Measurements from ENCODE around the gene GUCD1.

DNA sequence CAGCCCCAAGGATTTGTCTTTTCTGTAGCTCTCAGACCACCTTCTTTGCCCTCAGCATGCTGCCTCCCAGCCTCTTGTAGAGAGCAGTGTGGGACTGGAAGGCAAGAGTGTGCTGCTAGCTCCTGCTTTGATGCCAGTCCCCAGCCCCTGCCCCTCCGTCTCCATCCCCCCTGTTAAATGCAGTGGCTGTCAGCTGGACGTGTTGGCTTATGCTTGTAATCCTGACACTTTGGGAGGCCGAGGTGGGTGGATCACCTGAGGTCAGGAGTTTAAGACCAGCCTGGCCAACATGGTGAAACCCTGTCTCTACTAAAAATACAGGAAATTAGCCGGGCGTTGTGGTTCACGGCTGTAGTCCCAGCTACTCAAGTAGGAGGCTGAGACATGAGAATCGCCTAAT lies 16.3 kb upstream of the GUCD1 start:
- TF ChIP-seq ZBTB21 (CRISPR knock-in tag; IDR thresholded peaks at IDR 0.05) (no peak), RFX5 (IDR thresholded peaks at IDR 0.05; ENCODE audit: low read depth, low read length) (no peak), ZNF17 (CRISPR knock-in tag; IDR thresholded peaks at IDR 0.05) (no peak), SIN3A (IDR thresholded peaks at IDR 0.05; ENCODE audit: borderline replicate concordance, low read depth, low read length) (no peak), RBM22 (optimal IDR thresholded peaks at IDR 0.05; ENCODE audit: low read length) (peak; percentile 36), EZH2 (conservative IDR thresholded peaks at IDR 0.05; ENCODE audit: low read depth, low read length) (no peak)
- TF ChIP-seq, protein P1, sequence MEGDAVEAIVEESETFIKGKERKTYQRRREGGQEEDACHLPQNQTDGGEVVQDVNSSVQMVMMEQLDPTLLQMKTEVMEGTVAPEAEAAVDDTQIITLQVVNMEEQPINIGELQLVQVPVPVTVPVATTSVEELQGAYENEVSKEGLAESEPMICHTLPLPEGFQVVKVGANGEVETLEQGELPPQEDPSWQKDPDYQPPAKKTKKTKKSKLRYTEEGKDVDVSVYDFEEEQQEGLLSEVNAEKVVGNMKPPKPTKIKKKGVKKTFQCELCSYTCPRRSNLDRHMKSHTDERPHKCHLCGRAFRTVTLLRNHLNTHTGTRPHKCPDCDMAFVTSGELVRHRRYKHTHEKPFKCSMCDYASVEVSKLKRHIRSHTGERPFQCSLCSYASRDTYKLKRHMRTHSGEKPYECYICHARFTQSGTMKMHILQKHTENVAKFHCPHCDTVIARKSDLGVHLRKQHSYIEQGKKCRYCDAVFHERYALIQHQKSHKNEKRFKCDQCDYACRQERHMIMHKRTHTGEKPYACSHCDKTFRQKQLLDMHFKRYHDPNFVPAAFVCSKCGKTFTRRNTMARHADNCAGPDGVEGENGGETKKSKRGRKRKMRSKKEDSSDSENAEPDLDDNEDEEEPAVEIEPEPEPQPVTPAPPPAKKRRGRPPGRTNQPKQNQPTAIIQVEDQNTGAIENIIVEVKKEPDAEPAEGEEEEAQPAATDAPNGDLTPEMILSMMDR (CRISPR knock-in tag; IDR thresholded peaks at IDR 0.05), result no peak
- TF ChIP-seq, protein P2, sequence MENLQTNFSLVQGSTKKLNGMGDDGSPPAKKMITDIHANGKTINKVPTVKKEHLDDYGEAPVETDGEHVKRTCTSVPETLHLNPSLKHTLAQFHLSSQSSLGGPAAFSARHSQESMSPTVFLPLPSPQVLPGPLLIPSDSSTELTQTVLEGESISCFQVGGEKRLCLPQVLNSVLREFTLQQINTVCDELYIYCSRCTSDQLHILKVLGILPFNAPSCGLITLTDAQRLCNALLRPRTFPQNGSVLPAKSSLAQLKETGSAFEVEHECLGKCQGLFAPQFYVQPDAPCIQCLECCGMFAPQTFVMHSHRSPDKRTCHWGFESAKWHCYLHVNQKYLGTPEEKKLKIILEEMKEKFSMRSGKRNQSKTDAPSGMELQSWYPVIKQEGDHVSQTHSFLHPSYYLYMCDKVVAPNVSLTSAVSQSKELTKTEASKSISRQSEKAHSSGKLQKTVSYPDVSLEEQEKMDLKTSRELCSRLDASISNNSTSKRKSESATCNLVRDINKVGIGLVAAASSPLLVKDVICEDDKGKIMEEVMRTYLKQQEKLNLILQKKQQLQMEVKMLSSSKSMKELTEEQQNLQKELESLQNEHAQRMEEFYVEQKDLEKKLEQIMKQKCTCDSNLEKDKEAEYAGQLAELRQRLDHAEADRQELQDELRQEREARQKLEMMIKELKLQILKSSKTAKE (CRISPR knock-in tag; IDR thresholded peaks at IDR 0.05; ENCODE audit: borderline replicate concordance), result no peak
- TF ChIP-seq, protein P3, sequence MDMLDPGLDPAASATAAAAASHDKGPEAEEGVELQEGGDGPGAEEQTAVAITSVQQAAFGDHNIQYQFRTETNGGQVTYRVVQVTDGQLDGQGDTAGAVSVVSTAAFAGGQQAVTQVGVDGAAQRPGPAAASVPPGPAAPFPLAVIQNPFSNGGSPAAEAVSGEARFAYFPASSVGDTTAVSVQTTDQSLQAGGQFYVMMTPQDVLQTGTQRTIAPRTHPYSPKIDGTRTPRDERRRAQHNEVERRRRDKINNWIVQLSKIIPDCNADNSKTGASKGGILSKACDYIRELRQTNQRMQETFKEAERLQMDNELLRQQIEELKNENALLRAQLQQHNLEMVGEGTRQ (IDR thresholded peaks at IDR 0.05; ENCODE audit: low read depth, low read length), result no peak
- TF ChIP-seq, protein P3 (CRISPR knock-in tag; IDR thresholded peaks at IDR 0.05; ENCODE audit: borderline replicate concordance), result no peak
